HEK293 (cell line): ENCODE data around the gene TMEM126B.

ENCODE experiments used
- ATF2 ChIP-seq: fragments of 450-650 bp; formaldehyde crosslinking; IDR thresholded peaks from 2 replicates; pipeline ENCODE4 v1.5.1; 2016; ENCODE audit warnings: missing biosample characterization, missing genetic modification characterization, low read depth
- CTCF ChIP-seq: fragments of 450-650 bp; formaldehyde crosslinking; IDR thresholded peaks from 2 replicates; pipeline ENCODE4 v1.5.1; 2016; ENCODE audit warnings: missing biosample characterization, missing genetic modification characterization
- SETDB1 ChIP-seq: IDR thresholded peaks from one replicate; pipeline ENCODE4 v1.6.1; 2017; ENCODE audit warnings: mild to moderate bottlenecking, low read length, moderate library complexity, mixed read lengths; ENCODE audit not compliant: insufficient read length
- SP2 ChIP-seq: fragments of 450-650 bp; formaldehyde crosslinking; IDR thresholded peaks from 2 replicates; pipeline ENCODE4 v1.5.1; 2016; ENCODE audit warnings: missing biosample characterization, missing genetic modification characterization
- YY1 ChIP-seq: fragments of 450-650 bp; formaldehyde crosslinking; IDR thresholded peaks from 2 replicates; pipeline ENCODE4 v1.5.1; 2018; ENCODE audit warnings: missing biosample characterization, missing genetic modification characterization
- ZBTB49 ChIP-seq: fragments of 450-650 bp; formaldehyde crosslinking; IDR thresholded peaks from 2 replicates; pipeline ENCODE4 v1.5.1; 2016; ENCODE audit warnings: missing biosample characterization, missing genetic modification characterization, low read depth
- ZNF121 ChIP-seq: fragments of 450-650 bp; formaldehyde crosslinking; IDR thresholded peaks from 2 replicates; pipeline ENCODE4 v1.5.1; 2016; ENCODE audit warnings: missing biosample characterization, missing genetic modification characterization
- ZNF138 ChIP-seq: fragments of 450-650 bp; formaldehyde crosslinking; IDR thresholded peaks from 2 replicates; pipeline ENCODE4 v1.5.1; 2016; ENCODE audit warnings: missing biosample characterization, missing genetic modification characterization, borderline replicate concordance
- ZNF274 ChIP-seq, 2 experiments: fragments of 200-500 bp in 1 of 2; fragments of 450-650 bp in 1 of 2; sonication (Bioruptor generic) in 1 of 2; formaldehyde crosslinking in 1 of 2; IDR thresholded peaks; 2 replicates each; pipeline versions ENCODE4 v1.5.1 to v1.6.1; 2014 to 2016; ENCODE audit warnings: borderline replicate concordance in 1 of 2, inconsistent platforms in 1 of 2, low read length in 1 of 2, missing biosample characterization in 1 of 2, missing genetic modification characterization in 1 of 2
- ZNF302 ChIP-seq: fragments of 450-650 bp; formaldehyde crosslinking; IDR thresholded peaks from 2 replicates; pipeline ENCODE4 v1.5.1; 2016; ENCODE audit warnings: missing biosample characterization, missing genetic modification characterization, low read depth
- ZNF501 ChIP-seq: fragments of 450-650 bp; formaldehyde crosslinking; IDR thresholded peaks from 2 replicates; pipeline ENCODE4 v1.5.1; 2016; ENCODE audit warnings: missing biosample characterization, missing genetic modification characterization
- ZNF645 ChIP-seq: fragments of 450-650 bp; formaldehyde crosslinking; IDR thresholded peaks from 2 replicates; pipeline ENCODE4; 2016; ENCODE audit warnings: missing biosample characterization, missing genetic modification characterization
- ZNF747 ChIP-seq: fragments of 450-650 bp; formaldehyde crosslinking; IDR thresholded peaks from 2 replicates; pipeline ENCODE4 v1.5.1; 2016; ENCODE audit warnings: missing biosample characterization, missing genetic modification characterization
- ZNF843 ChIP-seq: fragments of 450-650 bp; formaldehyde crosslinking; IDR thresholded peaks from 2 replicates; pipeline ENCODE4 v1.5.1; 2016; ENCODE audit warnings: missing biosample characterization, missing genetic modification characterization

DNA sequence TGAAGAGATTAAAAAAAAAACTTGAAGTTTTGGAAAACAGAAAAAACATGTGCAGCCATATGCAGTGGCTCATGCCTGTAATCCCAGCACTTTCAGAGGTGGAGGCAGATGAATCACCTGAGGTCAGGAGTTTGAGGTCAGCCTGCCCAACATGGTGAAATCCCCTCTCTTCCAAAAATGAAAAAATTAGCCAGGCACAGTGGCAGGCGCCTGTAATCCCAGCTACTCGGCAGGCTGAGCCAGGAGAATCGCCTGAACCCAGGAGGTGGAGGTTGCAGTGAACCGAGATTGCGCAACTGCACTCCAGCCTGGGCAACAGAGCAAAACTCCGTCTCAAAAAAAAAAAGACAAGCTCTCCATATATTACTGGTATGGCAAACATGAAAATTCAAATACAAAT is 8.9 kb upstream of the TMEM126B start:
- TF ChIP-seq SP2 (tag by site-specific recombination) (no peak), ZNF121 (tag by site-specific recombination) (no peak), ZNF747 (tag by site-specific recombination) (no peak), CTCF (tag by site-specific recombination) (no peak), ZNF274 (IDR thresholded peaks at IDR 0.05; ENCODE audit: low read length) (no peak), ZNF274 (tag by site-specific recombination; IDR thresholded peaks at IDR 0.05; ENCODE audit: borderline replicate concordance) (no peak), ATF2 (tag by site-specific recombination) (no peak), ZNF302 (tag by site-specific recombination) (no peak), ZNF138 (tag by site-specific recombination) (no peak), SETDB1 (no peak), YY1 (no peak), ZNF501 (tag by site-specific recombination) (no peak), ZBTB49 (no peak), ZNF645 (tag by site-specific recombination) (no peak), ZNF843 (tag by site-specific recombination) (no peak)
